A549 (cell line): ENCODE data around the gene GSK3B.

Experiments used
- CTCF ChIP-seq: fragments of >200 bp; sonication (Bioruptor Twin); formaldehyde crosslinking; IDR thresholded peaks from 3 replicates; pipeline ENCODE4 v1.5.1; 2016
- ELK1 ChIP-seq: fragments of 150-350 bp; IDR thresholded peaks from 2 replicates; pipeline ENCODE4 v1.6.1; 2014; ENCODE audit warnings: low read depth, mild to moderate bottlenecking, low read length
- EP300 ChIP-seq, 2 experiments: fragments of >200 bp; sonication (Bioruptor Twin); formaldehyde crosslinking; IDR thresholded peaks; 2 replicates in 1 of 2; 3 replicates in 1 of 2; pipeline ENCODE4 v1.6.1; 2016 to 2017
- FOSL2 ChIP-seq, 2 experiments: fragments of 450-650 bp in 1 of 2; fragments of >200 bp in 1 of 2; sonication (Bioruptor Twin) in 1 of 2; formaldehyde crosslinking; IDR thresholded peaks; 2 replicates each; pipeline versions ENCODE4 v1.5.0 to v1.6.1; 2016 to 2020; ENCODE audit warnings: mild to moderate bottlenecking in 1 of 2, moderate library complexity in 1 of 2
- KDM5A ChIP-seq: fragments of 200-600 bp; sonication (generic); IDR thresholded peaks from 2 replicates; pipeline ENCODE4 v1.6.1; 2016; ENCODE audit warnings: antibody characterized with exemption, mild to moderate bottlenecking
- POLR2A ChIP-seq: IDR thresholded peaks from 2 replicates; pipeline ENCODE4 v1.6.1; 2012; ENCODE audit warnings: mild to moderate bottlenecking, low read length
- RFX5 ChIP-seq: fragments of 450-650 bp; IDR thresholded peaks from 2 replicates; pipeline ENCODE4 v1.7.1; 2014; ENCODE audit warnings: antibody characterized with exemption, mild to moderate bottlenecking, moderate library complexity
- SREBF2 ChIP-seq: fragments of 450-650 bp; IDR thresholded peaks from 2 replicates; pipeline ENCODE4 v1.6.1; 2014; ENCODE audit warnings: mild to moderate bottlenecking, moderate library complexity

DNA sequence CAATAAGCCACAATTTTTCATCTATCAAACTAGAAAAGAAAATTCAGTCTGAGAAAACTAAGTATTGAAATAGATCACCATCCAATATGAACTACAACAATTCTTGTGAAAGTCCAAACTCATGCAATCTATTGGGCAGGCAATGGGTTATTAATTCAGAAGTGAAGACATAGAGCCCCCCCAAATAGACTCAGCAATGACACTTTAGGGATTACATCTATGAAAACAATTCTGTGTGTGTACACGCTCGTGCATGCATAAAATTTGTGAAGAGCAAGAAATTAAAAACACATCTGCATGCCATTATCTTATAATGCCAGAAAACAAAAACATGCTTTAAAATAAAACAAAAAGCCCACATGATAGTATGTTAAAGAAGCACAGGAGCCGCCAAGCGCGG, 161.0 kb downstream of the GSK3B start:
- no peak for TF ChIP-seq ELK1
- TF ChIP-seq FOSL2 (IDR thresholded peaks at IDR 0.05): no peak
- TF ChIP-seq FOSL2 (CRISPR knock-in tag; IDR thresholded peaks at IDR 0.05): no peak
- TF ChIP-seq CTCF: no peak
- no peak for TF ChIP-seq RFX5
- no peak for TF ChIP-seq EP300 (IDR thresholded peaks at IDR 0.05)
- TF ChIP-seq POLR2A: no peak
- no peak for TF ChIP-seq SREBF2
- TF ChIP-seq KDM5A: no peak
